Measurements from ENCODE around the gene MIER2.

DNA sequence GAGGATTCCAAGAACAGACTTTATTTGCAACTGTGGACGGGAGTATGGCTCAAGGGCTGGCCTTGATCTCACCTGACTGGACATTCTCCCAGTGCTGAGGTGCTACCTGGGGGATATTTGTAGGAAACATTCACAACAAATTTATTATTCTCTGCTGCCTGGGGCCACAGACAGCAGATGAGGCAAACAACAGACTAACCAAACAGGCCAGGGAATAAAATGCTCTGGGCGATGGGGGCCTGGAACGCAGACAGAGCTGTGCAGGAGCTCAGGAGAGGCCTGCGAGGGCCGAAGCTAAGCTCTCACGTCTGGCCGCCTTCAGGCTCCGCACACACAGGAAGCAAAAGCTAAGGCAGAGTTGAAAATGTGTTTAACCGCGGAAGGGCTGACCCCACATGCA, 61.2 kb downstream of the MIER2 start:
- TF ChIP-seq RCOR1 (IDR thresholded peaks at IDR 0.05; ENCODE audit: low read length) (no peak), YY1 (IDR thresholded peaks at IDR 0.05; ENCODE audit: low read depth) (no peak), GABPA (IDR thresholded peaks at IDR 0.05; ENCODE audit: low read depth) (no peak), SMC3 (IDR thresholded peaks at IDR 0.05; ENCODE audit: low read depth, low read length) (no peak), RAD21 (IDR thresholded peaks at IDR 0.05; ENCODE audit: low read length) (no peak)
- TF ChIP-seq, protein P1, sequence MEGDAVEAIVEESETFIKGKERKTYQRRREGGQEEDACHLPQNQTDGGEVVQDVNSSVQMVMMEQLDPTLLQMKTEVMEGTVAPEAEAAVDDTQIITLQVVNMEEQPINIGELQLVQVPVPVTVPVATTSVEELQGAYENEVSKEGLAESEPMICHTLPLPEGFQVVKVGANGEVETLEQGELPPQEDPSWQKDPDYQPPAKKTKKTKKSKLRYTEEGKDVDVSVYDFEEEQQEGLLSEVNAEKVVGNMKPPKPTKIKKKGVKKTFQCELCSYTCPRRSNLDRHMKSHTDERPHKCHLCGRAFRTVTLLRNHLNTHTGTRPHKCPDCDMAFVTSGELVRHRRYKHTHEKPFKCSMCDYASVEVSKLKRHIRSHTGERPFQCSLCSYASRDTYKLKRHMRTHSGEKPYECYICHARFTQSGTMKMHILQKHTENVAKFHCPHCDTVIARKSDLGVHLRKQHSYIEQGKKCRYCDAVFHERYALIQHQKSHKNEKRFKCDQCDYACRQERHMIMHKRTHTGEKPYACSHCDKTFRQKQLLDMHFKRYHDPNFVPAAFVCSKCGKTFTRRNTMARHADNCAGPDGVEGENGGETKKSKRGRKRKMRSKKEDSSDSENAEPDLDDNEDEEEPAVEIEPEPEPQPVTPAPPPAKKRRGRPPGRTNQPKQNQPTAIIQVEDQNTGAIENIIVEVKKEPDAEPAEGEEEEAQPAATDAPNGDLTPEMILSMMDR (IDR thresholded peaks at IDR 0.05): no peak
- TF ChIP-seq, protein P2, sequence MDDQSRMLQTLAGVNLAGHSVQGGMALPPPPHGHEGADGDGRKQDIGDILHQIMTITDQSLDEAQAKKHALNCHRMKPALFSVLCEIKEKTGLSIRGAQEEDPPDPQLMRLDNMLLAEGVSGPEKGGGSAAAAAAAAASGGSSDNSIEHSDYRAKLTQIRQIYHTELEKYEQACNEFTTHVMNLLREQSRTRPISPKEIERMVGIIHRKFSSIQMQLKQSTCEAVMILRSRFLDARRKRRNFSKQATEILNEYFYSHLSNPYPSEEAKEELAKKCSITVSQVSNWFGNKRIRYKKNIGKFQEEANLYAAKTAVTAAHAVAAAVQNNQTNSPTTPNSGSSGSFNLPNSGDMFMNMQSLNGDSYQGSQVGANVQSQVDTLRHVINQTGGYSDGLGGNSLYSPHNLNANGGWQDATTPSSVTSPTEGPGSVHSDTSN (IDR thresholded peaks at IDR 0.05): no peak
- TF ChIP-seq, protein P3, sequence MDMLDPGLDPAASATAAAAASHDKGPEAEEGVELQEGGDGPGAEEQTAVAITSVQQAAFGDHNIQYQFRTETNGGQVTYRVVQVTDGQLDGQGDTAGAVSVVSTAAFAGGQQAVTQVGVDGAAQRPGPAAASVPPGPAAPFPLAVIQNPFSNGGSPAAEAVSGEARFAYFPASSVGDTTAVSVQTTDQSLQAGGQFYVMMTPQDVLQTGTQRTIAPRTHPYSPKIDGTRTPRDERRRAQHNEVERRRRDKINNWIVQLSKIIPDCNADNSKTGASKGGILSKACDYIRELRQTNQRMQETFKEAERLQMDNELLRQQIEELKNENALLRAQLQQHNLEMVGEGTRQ (IDR thresholded peaks at IDR 0.05; ENCODE audit: borderline replicate concordance, low read depth, low read length): no peak
